H1 (cell line): Measurements from ENCODE around the gene C10orf95. TPM values are rescaled to one million over a fixed set of nuclear protein-coding genes. Genes with fewer than 3 reads are reported as not detected.

Experiments used
- ATF3 ChIP-seq: IDR thresholded peaks from 2 replicates; pipeline ENCODE4 v1.6.1; 2011; ENCODE audit warnings: low read depth, mild to moderate bottlenecking, low read length; ENCODE audit not compliant: insufficient read depth
- BRCA1 ChIP-seq: IDR thresholded peaks from 2 replicates; pipeline ENCODE4 v1.6.1; 2012; ENCODE audit warnings: low read depth, low read length, improper control_type of control experiment
- EGR1 ChIP-seq: IDR thresholded peaks from 2 replicates; pipeline ENCODE4 v1.6.1; 2011; ENCODE audit warnings: low read depth, low read length, borderline replicate concordance
- EZH2 ChIP-seq: fragments of 200-600 bp; sonication (generic); IDR thresholded peaks from 2 replicates; pipeline ENCODE4 v1.7.1; 2012; ENCODE audit warnings: low read depth, mild to moderate bottlenecking, moderate library complexity, low read length, inconsistent platforms; ENCODE audit not compliant: severe bottlenecking
- JUN ChIP-seq: IDR thresholded peaks from 2 replicates; pipeline ENCODE4 v1.6.1; 2011; ENCODE audit warnings: low read depth, mild to moderate bottlenecking, improper control_type of control experiment, low read length
- KDM1A ChIP-seq: fragments of 200-600, 300-600 bp; sonication (generic); IDR thresholded peaks from 2 replicates; pipeline ENCODE4 v1.7.1; 2016; ENCODE audit warnings: mild to moderate bottlenecking, low read length, borderline replicate concordance
- KDM5A ChIP-seq: fragments of 200-600 bp; IDR thresholded peaks from 2 replicates; pipeline ENCODE4 v1.7.1; 2012; ENCODE audit warnings: mild to moderate bottlenecking, low read length, inconsistent platforms, mixed read lengths
- USF2 ChIP-seq: IDR thresholded peaks from 2 replicates; pipeline ENCODE4 v1.6.1; 2011; ENCODE audit warnings: low read length, improper control_type of control experiment
- polyA plus RNA-seq, 7 experiments: library from polyadenylated mRNA; depleted of rRNA in 3 of 7; stranded (reverse) in 5 of 7; unstranded in 2 of 7; fragments of >200 nt in 5 of 7; fragments of 200-250 nt in 2 of 7; gene quantifications; 1 replicate in 5 of 7; 2 replicates in 1 of 7; 4 replicates in 1 of 7; pipeline versions ENCODE4 v1.2.1 to v1.2.3, GENCODE V29; 2011 to 2013; ENCODE audit warnings: missing spikeins in 2 of 7, mixed read lengths in 2 of 7
- total RNA-seq: library from RNA; stranded (reverse); fragmentation: NEBNext Ultra II Directional; extraction: Animal tissue kit (Norgen Biotek cat#: 25700); gene quantifications from 2 replicates; pipeline ENCODE4 v1.2.1, GENCODE V29; 2021

C10orf95 gene
- total and polyA plus RNA-seq, 2 of the 8 experiments (the other 6 are each of a cell fraction or from before 2014, with no cell fraction given), result 0.34 to 0.48 TPM

- TF ChIP-seq KDM1A (peak; percentile 70), EZH2 (no peak), KDM5A (no peak), BRCA1 (no peak), USF2 (no peak), ATF3 (no peak), JUN (no peak), EGR1 (no peak)
Measured at GRCh38 chr10:102419269-102420180, 31.8 kb downstream of the C10orf95 start (continued).
